ENCODE results near the gene TMCO6.

GRCh38 chr5:140631036-140631417 is 8.2 kb upstream of the TMCO6 start:
- TF ChIP-seq POLR2A (IDR thresholded peaks at IDR 0.05; ENCODE audit: low read depth, low read length) (no peak), POLR2AphosphoS5 (IDR thresholded peaks at IDR 0.05; ENCODE audit: low read depth, low read length) (no peak), TAF1 (IDR thresholded peaks at IDR 0.05; ENCODE audit: low read depth, low read length) (no peak)
